SKM-1 (cell line): Measurements from ENCODE around the gene RFTN1.
A peak's percentile ranks its signal among the peaks of the same experiment; 100 is the strongest.

Experiments
- DNase-seq: peaks from one replicate; lab custom pipeline; 2025; ENCODE audit not compliant: unreplicated experiment; lab: John Stamatoyannopoulos, UW

The RFTN1 gene, protein sequence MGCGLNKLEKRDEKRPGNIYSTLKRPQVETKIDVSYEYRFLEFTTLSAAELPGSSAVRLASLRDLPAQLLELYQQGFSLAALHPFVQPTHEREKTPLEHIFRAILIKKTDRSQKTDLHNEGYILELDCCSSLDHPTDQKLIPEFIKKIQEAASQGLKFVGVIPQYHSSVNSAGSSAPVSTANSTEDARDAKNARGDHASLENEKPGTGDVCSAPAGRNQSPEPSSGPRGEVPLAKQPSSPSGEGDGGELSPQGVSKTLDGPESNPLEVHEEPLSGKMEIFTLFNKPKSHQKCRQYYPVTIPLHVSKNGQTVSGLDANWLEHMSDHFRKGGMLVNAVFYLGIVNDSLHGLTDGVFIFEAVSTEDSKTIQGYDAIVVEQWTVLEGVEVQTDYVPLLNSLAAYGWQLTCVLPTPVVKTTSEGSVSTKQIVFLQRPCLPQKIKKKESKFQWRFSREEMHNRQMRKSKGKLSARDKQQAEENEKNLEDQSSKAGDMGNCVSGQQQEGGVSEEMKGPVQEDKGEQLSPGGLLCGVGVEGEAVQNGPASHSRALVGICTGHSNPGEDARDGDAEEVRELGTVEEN

DNA sequence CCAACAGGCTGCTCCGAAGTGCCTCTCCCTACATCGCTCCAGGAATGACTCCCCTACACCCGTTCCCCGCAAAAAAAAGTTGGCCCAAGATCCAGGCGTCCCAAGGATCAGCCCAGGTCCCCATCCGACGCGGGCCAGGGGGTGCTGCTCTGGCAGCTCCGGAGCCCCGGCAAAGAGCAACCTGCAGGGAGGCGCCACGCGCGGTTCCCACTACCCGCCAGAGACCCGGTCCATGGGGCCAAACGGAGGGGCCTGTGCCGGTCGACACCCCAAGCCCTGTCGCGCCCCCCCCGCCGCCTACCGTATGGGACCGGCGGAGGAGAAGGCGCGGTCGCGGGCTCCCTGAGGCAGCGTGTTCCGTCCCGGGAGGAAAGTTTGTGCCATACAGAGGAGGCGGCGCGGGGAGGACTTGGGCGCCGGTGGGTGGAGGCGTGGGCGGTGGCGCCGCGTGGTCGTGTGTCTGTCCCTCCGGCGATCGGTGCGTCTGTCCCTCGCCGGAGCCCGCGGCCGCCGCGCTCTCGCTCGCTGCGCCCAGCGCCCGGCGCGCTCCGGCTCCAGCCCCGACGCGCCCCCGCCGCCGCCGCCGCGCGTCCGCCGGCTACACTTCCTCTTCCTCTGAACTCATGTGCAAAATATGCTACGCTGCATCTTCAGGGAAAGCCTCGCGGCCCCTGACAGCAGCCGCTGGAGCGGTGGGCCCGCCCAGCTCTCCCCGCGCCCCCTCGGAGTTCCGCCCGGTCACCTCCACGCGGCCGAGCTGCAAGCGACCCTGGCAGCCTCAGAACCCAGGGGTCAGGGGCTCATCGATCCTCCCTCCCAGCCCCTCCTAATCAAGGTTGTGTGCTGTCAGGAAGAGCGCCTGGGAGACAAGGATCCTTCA lies at the start of gene RFTN1:
RFTN1 (minus strand) TSS at position 559 of the 880 bp plus-strand sequence. CDS start 19,830 bp downstream, outside the sequence.
- peak; percentile 38 for DNase-seq

DNA sequence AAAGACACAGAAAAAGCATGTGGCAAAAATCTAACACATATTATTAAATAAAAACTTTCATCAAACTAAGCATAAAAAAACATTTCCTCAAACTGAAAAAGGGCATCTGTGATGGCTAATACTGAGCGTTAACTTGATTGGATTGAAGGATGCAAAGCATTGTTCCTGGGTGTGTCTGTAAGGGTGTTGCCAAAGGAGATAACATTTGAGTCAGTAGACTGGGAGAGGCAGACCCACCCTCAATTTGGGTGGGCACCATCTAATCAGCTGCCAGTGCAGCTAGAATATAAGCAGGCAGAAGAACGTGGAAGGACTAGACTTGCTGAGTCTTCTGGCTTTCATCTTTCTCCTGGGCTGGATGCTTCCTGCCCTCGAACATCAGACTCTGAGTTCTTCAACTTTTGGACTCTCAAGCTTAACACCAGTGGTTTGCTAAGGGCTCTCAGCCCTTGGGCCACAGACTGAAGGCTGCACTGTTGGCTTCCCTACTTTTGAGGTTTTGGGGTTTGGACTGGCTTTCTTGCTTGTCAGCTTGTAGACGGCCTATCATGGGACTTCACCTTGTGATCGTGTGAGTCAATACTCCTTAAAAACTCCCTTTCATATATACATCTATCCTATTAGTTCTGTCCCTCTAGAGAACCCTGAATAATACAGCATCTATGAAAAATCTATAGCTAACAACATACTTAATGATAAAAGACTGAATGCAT lies 46.3 kb upstream of the RFTN1 start:
- DNase-seq, result no peak

DNA sequence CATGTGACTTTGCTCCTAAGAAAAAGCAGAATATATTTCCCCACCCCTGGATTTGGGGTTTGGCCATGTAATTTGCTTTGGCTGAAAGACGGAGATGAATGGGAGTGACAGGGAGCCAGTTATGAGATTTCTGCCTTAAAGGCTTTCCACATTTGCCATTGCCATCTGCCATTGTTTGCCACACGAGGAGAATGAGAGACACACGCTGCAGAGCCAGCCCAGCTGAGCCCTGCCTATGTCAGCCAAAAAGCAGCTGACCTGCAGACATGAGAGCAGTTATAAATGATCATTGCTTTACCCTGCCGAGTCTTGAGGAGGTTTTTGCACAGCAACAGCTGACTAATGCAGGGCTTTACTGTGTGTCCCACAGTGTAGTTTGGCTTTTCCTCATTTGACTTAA lies 40.6 kb upstream of the RFTN1 start:
- DNase-seq, result no peak

DNA sequence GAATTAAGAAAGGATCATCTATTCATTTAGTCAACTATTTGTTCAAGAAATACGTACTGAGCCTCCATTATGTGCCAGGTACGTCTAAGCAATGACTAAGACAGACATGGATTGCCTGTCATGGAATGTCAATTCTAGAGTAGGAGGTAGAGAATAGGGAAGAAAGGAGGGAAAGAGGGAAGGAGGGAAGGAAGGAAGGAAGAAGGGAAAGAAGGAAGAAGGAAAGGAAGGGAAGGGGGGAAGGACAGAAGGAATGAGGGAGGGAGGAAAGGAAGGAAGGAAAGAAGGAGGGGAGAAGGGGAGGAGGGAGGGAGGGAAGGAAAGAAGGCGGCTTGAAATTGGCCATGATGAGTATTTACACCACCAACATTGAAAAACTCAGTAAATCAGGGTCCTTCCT lies 39.3 kb upstream of the RFTN1 start:
- no peak for DNase-seq

DNA sequence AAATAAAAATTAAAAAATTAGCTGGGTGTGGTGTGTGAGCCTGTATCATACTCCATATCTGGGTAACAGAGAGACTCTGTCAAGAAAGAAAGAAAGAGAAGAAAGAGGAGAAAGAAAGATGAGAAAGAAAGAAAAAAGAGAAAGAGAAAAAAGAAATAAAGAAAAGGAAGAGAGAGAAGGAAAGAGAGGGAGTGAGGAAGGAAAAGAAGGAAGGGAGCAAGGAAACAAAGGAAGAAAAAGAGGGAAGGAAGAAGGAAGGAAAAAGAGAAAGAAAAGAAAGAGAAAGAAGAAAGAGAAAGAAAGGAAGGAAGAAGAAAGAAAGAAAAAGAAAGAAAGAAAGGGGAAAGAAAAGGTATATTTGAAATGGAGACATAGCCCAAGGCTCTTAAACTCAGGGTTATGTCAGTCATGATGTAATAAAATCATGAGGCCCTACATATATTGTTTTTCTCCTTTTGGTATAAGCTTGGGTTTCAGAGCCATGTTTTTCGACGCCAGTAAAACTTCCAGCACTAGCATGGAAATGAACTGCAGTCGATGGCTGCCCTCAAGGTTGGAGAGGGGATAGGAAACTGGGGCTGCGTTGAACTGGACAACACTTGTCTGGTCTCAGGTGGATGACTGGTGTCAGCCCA lies 38.0 kb upstream of the RFTN1 start:
- DNase-seq, result no peak

DNA sequence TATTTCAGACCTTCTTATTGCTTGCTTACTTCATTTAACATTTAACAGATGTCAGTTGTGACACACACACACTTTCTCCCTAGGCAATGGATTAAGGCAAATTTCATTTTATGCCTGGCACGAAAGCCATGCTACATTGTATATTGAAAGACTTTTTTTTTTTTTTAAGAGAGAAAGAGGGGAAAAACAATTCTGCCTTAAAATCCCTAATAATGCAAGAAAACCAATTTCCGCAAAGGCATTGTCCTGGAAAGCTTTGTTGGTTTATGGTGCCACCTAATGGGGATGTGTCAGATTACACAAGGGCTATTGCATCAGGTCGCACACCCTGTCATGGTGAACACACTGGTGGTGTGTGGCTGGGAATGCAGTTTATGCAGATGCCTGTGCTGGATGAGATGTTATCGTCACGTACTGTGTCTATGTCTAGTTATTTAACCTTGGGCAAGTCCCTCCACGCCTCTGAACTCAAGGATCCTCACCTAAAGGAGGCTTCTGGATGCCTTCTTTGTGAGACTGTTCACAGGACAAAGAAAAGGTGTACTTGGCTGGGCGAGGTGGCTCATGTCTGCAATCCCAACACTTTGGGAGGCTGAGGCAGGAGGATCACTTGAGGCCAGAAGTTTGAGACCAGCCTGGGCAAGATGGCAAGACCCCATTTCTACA lies 37.3 kb upstream of the RFTN1 start:
- peak; percentile 75 for DNase-seq

DNA sequence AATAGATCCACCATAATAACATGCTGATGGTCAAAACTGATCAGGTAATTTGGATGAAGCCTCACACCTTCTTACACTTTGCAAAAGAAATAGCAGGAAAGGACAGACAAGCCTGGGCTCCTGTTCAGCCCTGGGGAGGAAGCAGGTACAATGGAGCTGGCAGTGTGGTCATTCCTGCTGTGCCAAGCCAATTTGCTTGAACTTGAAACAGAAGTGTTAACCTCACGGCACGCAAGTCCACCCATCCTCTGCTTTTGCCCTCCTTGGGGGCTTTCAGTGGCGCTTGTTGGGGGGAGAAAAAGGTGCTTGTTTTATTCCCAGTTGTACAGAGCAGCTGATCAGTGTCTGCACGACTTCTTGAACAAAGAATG lies 36.8 kb upstream of the RFTN1 start:
- no peak for DNase-seq

DNA sequence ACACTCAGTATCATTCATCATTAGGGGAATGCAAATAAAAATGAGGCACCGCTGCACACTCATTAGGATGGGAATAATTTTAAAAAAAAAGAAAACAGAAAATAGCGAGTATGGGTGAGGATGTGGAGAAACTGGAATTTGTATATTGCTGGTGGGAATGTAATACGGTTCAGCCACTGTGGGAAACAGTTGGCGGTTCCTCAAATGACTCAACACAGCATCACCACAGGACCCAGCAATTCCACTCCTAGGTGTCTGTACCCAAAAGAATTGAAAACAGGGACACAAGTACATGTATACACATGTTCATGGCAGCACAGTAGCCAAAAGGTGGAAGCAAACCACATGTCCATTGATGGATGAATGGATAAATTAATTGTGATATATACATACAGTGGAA lies 35.2 kb upstream of the RFTN1 start:
- DNase-seq, result no peak

DNA sequence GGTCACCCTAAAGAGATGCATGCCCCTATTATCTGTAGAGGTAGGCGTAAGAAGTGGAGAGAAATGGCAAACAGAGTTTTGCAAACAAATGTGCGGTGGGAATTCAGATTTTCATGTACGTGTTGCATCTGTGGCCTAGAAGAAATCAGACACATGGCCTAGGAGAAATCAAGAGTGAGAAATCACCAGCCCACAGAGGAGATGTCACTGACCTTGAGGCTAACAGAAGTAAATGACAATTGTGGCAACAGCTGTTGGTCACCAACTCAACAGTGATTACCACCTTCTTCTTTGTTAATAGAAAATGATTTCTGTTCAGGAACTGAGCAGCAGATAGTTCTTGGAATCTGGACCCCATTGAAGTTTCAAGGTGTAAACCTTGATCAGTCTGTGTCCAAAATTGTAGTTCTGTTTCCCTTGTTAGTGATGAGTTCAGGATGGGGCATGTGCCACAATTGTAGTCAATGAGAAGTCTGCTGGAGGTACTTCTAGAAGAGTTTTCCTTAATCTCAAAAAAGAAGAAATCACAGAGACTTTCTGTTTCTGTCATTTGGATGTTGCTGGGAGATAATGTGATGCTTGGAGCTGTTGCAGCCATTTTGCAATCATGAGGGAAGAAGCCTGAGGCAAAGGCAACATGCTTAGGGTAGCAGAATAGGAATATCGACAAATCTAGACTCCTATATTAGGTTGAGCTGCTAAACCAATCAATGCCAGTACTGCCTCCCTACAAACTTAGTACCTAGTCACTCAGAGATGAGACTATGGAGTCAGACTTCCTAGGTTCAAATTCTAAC lies 34.3 kb upstream of the RFTN1 start:
- DNase-seq, result no peak

DNA sequence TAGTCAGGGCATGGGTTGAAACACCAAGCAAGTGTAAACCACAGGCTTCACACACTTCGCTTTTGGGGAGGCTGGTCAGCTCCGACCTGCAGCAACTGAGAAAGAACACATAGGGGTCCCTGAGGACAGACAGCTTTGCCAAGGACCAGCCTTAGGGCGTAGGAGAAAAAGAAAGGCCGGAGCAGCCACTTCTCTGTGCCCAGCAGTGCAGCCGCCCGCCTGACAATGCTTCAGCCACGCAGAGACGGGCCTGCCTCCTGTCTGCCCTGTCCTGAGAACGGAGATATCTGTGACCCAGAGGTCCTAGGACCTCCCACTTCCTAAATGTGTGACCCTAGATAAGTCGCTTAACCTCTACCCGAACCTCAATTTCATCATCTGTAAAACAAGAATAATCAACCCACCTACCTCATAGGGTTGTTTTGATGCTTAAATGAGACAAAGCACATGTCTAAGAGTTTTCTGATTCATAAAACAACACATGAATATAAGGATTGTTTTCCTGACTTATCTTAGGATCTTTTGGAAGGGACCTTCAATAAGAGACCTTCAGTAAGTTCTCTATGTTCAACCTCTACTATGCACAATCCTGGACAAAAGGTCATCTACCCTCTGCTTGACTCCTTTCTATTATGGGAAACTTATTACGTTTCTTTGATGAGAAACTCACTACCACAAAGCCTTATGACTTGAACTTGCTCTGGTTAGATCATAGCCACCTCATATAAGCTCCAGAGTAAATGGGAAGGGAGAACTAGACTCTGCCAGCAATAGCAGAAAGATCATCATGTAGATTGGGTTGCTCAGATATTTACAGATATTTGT lies 32.9 kb upstream of the RFTN1 start:
- DNase-seq, result no peak

DNA sequence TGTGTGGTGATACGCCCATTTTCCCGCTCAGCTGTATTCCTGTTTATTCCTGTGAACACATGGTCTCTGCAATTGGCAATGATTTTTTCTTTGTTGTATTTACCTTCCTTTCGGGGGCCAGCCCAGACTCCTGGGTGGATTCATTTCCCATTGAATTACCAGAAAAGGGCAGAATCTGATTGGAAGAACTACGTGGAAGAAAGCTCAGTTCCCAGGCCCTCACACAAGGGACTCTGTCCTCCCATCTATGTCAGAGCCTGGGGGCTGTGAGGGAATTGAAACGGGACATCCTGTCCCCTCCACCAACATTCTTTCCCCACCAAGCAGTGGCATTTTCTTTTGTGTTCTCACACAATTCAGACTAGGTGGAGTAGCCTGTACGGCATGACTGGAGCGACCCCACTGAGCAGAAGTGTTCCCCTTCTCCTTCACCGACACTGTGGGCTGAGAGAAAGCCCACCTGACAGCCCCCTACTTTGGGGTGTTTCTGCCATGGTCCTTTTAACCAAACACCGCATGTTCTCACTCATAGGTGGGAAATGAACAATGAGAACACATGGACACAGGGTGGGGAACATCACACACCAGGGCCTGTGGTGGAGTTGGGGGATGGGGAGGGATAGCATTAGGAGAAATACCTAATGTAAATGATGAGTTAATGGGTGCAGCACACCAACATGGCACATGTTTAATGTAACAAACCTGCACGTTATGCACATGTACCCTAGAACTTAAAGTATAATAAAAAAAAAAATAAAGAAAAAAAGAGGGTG lies 32.1 kb upstream of the RFTN1 start:
- no peak for DNase-seq

DNA sequence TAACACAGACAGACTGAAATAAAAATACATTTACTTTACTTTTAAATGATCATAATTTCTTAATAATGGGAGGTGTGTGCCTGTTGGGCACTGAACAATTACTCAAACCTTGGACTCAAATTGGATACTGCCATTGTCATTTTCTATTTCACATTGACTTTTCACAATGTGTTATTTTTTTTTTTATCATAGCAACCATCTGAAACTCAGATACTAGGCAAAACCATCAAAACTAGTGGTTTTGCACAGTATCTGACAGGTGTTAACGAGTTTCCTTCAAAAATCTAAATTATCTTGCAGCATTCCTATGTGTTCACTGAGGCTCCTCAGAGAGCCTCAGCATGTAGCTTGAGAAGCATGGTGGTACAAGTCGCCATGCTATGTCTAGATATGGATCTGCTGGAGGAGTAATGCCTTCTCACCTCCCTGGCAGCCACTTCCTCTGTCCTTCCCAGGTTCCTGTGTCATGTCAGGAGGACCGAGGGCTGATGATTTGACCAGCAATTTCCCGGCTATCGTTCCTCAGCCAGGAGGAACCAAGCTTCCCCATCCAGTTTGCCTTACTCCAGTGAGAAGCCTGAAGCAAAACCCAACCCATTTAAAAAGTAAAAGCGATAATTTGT lies 29.9 kb upstream of the RFTN1 start:
- no peak for DNase-seq

DNA sequence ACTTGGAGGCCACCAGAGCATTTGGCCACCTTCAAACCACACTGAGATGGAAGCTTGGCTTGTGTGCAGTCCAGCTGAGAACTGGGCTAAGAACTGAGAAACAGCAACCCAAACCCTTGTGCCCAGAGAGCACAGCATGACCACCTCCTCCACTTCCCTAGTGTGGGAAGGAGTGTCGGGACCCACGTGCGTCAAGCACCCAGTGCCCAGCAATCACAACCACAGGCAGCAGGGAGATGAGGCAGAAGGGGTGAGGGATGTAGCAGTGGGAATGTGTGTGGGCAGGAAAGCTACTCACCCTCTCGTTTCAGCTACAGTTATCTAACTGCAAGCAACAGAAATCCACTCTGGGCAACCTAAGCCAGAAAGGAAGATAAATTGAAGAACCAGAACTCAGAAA lies 25.0 kb upstream of the RFTN1 start:
- no peak for DNase-seq

DNA sequence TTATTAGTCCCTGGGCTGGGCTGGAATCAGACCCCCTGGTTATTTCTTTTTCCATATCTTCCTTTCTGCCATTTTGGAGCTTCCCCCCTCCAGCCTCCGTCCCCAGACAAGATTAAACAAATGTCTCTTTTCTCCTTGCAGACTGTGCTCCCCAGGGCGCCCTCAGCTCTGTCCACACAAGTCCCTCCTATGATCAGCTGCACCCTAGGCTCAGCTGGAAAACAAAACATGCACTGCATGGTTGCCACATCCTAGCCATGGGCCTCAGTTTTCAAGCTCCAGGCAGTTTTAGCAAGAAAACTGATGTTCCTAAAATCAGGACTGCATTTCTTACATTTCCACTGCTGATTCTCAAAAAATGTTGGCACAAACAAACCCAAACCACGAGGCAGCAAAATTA lies 23.5 kb upstream of the RFTN1 start:
- no peak for DNase-seq

DNA sequence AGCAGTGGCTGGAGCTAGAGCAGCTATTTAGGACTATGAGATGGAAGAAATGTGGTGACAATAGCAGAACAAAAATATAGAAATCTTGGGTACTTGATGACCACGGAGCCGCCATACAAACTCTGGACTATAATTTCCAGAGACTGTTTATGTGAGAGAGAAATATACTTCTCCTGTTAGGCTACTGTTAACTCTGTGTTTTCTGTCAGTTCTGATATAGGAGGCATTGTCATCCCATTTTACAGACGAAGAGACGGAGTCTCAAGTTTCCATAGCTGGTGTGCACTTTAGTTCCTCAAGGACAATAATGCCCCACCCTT lies 22.8 kb upstream of the RFTN1 start:
- DNase-seq, result no peak

DNA sequence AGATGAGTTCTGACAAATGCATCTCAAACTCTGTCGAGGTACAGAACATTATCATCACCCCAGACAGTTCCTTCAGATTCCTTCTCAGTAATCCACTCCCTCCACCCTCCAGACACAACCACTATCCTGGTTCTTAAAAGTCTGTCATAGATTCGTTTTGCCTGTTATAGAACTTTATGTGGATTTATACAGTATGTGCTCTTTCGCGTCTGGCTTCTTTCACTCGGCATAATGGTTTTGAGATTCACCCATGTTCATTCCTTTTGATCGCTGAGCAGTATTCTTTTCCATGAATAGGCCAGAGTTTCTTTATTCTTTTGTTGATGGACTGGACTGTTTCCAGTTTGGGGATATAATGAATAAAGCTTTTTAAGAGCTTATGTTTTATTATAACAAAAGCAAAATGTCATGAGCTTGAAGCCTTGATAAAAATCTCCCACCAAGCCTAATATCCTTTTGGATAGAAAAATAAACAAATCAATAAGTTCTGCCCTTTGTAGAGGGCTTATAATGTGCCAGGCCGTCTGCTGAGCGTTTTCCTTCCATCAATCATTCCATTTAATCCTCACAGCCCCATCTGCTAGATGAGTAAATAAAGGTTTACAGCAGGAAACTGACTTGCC lies 21.3 kb upstream of the RFTN1 start:
- DNase-seq, result no peak

DNA sequence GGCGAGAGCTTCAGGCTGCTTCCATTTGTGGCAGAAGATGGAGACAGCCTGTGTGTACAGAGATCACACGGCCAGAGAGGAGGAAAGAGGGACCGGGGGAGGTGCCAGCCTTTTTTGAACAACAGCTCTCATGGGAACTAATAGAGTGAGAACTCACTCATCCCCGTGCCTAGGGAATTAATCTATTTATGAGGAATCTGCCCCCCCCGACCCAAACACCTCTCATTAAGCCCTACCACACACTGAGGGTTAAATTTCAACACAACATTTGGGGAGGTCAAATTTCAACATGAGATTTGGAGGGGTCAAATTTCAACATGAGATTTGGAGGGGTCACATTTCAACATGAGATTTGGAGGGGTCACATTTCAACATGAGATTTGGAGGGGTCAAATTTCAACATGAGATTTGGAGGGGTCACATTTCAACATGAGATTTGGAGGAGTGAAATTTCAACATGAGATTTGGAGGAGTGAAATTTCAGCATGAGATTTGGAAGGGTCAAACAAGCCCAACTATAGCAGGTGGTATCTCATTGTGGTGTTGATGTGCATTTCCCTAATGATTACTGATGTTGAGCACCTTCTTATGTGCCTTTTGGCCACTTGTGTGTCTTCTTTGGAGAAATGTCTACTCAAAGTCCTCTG lies 20.6 kb upstream of the RFTN1 start:
- DNase-seq, result no peak
